Ascending aorta (tissue), 2 donors: Measurements from ENCODE around the gene ALX4. TPM values are rescaled to one million over a fixed set of nuclear protein-coding genes. Genes with fewer than 3 reads are reported as not detected.

ENCODE experiments used
- DNase-seq, 2 donors: peaks; one replicate each; pipeline ENCODE4 v3.0.0-alpha.2; 2019; ENCODE audit warnings: low spot score in 2 of 2
- H3K27ac ChIP-seq, 2 donors: fragments of 200-600 bp; sonication (generic); one replicate each; pipeline ENCODE4 v1.5.1; 2016 to 2017; ENCODE audit warnings: mild to moderate bottlenecking in 1 of 2
- H3K27me3 ChIP-seq: fragments of 200-600 bp; sonication (generic); one replicate; pipeline ENCODE4 v1.5.1; 2017
- H3K36me3 ChIP-seq, 2 donors: fragments of 200-600 bp; sonication (generic); one replicate each; pipeline ENCODE4 v1.5.1; 2016
- H3K4me1 ChIP-seq, 2 donors: fragments of 200-600 bp; sonication (generic); one replicate each; pipeline ENCODE4 v1.5.1; 2016 to 2017; ENCODE audit warnings: mild to moderate bottlenecking in 1 of 2
- H3K4me3 ChIP-seq, 2 donors: fragments of 200-600 bp; sonication (generic); one replicate each; pipeline ENCODE4 v1.5.1; 2016 to 2017; ENCODE audit warnings: mild to moderate bottlenecking in 1 of 2
- H3K9me3 ChIP-seq, 2 donors: fragments of 200-600 bp; sonication (generic); one replicate each; pipeline ENCODE4 v1.5.1; 2016
- CTCF ChIP-seq, 3 experiments: fragments of 200-600 bp in 2 of 3; fragments of 450-650 bp in 1 of 3; sonication (generic) in 2 of 3; IDR thresholded peaks; one replicate each; pipeline ENCODE4 v1.5.1; 2016 to 2019; ENCODE audit warnings: antibody characterized with exemption in 3 of 3, mild to moderate bottlenecking in 1 of 3, moderate library complexity in 1 of 3
- intact Hi-C: fragments of 100-400 bp; cut with DNase I; formaldehyde crosslinking; loops from one replicate; pipeline ENCODE4 v1.15.1; 2023
- total RNA-seq: library from RNA; depleted of rRNA; stranded (reverse); fragments of >200 nt; gene quantifications from one replicate; pipeline ENCODE4 v1.1.0, GENCODE V29; 2016

ALX4 gene
- total RNA-seq, 1 donor from 2014 or later = not detected

DNA sequence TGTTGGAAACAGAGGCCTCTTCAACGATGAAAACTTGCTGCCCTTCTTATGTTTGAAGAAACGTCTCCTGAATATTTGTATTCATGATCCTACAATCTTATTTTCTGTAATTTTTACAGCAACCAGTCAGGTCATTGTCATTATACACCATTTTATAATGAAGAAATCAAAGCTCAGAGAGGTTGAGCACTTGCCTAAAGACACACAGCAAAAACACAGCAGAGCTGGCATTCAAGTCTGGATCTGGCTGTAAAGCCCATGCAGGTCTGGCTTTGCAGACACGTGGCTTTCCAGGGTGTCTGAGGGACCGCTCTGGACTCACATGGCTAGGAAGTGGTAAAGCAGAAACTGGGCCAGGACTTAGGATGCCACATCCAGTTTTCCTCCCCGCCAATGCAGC, 15.8 kb upstream of the ALX4 start:
- H3K27me3 ChIP-seq = peaks cover 14% of the 10 kb centered on the region
- H3K36me3 ChIP-seq = no peaks in the 10 kb centered on the region
- intact Hi-C loops = no loop called here
- no peak for TF ChIP-seq CTCF (IDR thresholded peaks at IDR 0.05)
- no peak overlapping the region for H3K27ac ChIP-seq
- H3K4me3 ChIP-seq = no peak overlapping the region
- H3K4me1 ChIP-seq = no peaks in the 10 kb centered on the region
- no peak for DNase-seq
- H3K9me3 ChIP-seq = no peaks in the 10 kb centered on the region

DNA sequence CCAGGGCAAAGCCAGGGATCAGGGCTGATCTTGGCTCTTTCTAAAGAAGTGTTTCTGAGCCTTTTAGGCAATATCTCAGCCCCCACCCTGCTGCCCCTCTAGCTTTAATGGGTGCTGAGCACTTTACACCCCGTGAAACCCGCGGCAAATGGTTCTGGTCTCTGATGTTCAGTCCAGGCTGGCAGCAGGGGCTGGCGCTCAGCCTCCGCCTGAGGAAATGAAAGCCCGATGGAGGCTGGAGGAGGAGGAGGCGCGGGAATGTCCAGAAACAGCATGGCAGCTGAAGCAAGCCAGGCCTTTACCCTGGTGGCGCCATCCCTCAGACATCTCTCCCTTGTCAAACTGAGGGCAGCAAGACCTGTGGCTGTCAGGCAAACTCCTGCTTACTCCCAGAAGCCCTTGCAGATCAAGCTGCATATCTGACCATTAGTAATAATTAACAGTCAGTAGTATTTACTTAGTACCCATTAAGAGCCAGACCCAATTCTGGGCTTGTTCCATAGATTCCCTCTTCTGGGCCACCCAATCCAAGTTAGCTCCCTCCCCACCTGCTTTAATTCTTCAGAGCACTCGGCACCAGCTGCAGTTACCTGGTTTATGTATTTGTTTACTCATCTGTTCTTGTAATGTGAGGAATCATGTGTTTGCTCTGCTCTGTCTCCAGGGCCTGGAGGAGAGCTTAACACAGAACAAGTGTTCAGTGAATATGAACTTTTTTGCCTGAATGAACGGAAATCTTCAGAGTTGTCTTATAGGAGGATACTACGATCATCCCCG, 15.0 kb upstream of the ALX4 start:
- no peak overlapping the region for H3K4me3 ChIP-seq
- no peaks in the 10 kb centered on the region for H3K4me1 ChIP-seq
- intact Hi-C loops = no loop called here
- no peak for DNase-seq
- no peak overlapping the region for H3K27ac ChIP-seq
- no peaks in the 10 kb centered on the region for H3K36me3 ChIP-seq
- no peak for TF ChIP-seq CTCF (IDR thresholded peaks at IDR 0.05)
- H3K27me3 ChIP-seq = peaks cover 14% of the 10 kb centered on the region
- no peaks in the 10 kb centered on the region for H3K9me3 ChIP-seq

- no peaks in the 10 kb centered on the region for H3K4me1 ChIP-seq
- H3K27me3 ChIP-seq = peaks cover 14% of the 10 kb centered on the region
- intact Hi-C loops = no loop called here
- no peak for TF ChIP-seq CTCF (IDR thresholded peaks at IDR 0.05)
- no peak overlapping the region for H3K4me3 ChIP-seq
- H3K36me3 ChIP-seq = no peaks in the 10 kb centered on the region
- DNase-seq = no peak
- no peaks in the 10 kb centered on the region for H3K9me3 ChIP-seq
- H3K27ac ChIP-seq = no peak overlapping the region
Measured at GRCh38 chr11:44324222-44324621, 14.3 kb upstream of the ALX4 start.

- intact Hi-C loops = no loop called here
- Histone ChIP-seq H3K4me3 (no peak overlapping the region), H3K9me3 (no peaks in the 10 kb centered on the region), H3K36me3 (no peaks in the 10 kb centered on the region), H3K27me3 (peaks cover 16% of the 10 kb centered on the region), H3K4me1 (no peaks in the 10 kb centered on the region), H3K27ac (no peak overlapping the region)
- no peak for DNase-seq
- no peak for TF ChIP-seq CTCF (IDR thresholded peaks at IDR 0.05)
Measured at GRCh38 chr11:44322243-44322642, 12.3 kb upstream of the ALX4 start.

DNA sequence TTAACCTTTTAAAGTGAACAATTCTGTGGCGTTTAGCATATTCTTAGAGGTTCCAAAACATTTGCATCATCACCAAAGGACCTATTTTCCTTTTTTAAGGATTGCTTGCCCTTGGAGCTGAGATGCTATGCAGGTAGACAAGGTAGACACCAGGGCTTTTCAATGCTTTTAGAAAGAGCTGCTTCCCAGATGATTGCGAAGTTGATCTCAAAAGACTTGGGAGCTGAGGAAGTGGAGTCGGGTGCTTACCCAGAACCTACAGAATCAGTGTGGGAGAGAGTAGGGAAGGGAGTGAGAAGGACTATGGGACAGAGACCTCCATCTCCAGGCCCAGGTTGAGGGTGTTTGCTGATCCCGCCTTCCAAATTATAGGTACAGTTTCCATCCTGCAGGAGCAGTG, 11.1 kb upstream of the ALX4 start:
- intact Hi-C loops = no loop called here
- Histone ChIP-seq H3K4me1 (peaks cover 6 to 9% of the 10 kb centered on the region in 2 donors), H3K36me3 (no peaks in the 10 kb centered on the region), H3K27me3 (peaks cover 27% of the 10 kb centered on the region), H3K27ac (no peak overlapping the region), H3K4me3 (no peak overlapping the region), H3K9me3 (no peaks in the 10 kb centered on the region)
- no peak for TF ChIP-seq CTCF (IDR thresholded peaks at IDR 0.05)
- no peak for DNase-seq
